AG20443 (cell line): ENCODE measurements around the gene CEP97.

Experiments
- DNase-seq: peaks from one replicate; pipeline ENCODE4 v3.0.0; 2012; ENCODE audit warnings: low spot score, mixed read lengths

The CEP97 gene

DNA sequence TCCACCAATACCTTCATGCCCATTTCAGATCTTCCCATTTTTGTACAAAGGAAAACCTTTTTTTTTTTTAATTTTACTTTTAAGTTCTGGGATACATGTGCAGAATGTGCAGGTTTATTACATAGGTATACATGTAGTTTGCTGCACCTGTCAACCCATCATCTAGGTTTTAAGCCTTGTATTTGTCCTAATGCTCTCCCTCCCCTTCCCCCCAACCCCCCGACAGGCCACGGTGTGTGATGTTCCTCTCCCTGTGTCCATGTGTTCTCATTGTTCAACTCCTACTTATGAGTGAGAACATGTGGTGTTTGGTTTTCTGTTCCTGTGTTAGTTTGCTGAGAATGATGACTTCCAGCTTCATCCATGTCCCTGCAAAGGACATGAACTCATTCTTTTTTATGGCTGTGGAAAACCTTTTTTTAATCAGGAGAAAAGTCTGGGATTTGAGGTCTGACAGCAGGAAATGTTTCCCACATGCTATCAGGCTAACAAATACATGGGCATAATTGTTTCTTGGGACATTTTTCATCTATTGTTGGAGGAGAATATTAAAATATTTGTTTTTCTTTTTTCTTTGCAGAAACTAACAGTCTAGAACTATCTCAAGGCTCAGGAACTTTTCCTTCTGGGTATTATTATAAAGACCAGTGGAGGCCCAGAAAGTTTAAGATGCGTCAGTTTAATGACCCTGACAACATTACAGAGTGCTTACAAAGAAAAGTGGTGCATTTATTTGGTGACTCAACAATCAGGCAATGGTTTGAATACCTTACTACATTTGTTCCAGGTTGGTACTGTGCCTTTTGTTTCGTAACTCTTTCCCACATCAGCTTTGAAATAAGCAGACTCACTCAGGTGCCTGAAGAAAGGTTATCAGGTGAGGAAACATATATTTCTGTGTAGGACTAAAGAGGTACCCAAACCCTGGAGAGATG is 92.1 kb downstream of the CEP97 start:
- no peak for DNase-seq

DNA sequence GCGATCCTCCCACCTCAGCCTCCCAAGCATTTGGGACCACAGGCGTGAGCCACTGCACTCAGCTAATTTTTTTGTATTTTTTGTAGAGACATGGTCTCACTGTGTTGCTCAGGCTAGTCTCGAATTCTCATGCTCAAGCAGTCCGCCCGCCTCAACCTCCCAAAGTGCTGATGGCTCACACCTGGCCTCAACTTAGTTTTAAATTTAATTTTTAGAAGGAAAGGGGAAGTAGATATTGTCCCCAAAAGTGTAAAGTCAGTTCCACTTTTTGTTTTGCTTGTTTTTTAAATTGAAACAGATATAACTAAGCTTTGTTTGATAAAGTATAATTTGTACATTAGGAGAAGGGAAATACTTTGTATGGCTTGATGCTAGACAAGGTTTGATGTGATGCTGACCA is 93.6 kb downstream of the CEP97 start:
- no peak for DNase-seq

- no peak for DNase-seq
Observed at GRCh38 chr3:101819649-101820206, 95.3 kb downstream of the CEP97 start.
